ENCODE measurements around the gene DIPK2B.

GRCh38 chrX:45208121-45208856 lies 7.6 kb upstream of the DIPK2B start:
- TF ChIP-seq POLR2AphosphoS5 (IDR thresholded peaks at IDR 0.05) (no peak), POLR2A (IDR thresholded peaks at IDR 0.05) (no peak)

All from transverse colon (tissue), 3 donors.